Endothelial cell of hepatic sinusoid (primary cell): ENCODE data around the gene ETFBKMT.
"Not testable (repeated sequence)": the region's sequence is repeated elsewhere in the genome, so short reads cannot be mapped to it uniquely, and the experiment has no call there.

ENCODE experiments used
- in situ Hi-C: cut with HindIII; loops from 2 replicates; pipeline ENCODE4 v1.10.0; 2017; ENCODE audit warnings: low sequenced_read_pairs

ETFBKMT gene

GRCh38 chr12:31714406-31715271 lies 55.2 kb downstream of the ETFBKMT start:
- in situ Hi-C loops = no loop called here

DNA sequence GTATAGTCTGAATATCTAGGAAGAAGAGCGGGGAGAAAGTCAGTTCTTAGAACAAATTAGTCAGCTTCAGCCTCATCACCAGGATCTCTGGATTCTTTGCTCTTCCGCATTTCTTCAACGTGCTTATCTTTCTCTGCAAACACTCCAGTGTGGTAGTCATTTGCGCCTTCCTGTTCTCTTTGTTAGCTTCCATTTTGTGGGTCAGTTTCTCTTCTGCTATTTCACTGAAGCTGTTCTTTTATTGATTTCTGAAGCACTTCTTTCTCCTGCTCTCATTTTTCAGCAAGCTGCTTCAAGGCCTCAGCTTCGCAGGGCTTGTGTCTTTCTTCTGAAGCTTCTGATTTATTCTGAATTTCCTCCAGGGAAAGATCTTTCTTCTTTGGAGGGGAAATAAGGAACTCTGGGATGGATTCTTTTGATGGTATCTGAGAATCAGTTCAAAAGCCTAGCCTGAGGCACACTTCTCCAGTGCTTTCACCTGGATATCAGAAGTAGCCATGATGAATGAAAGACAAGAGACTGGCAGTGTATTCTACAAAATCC lies 55.9 kb downstream of the ETFBKMT start:
- in situ Hi-C loops = no loop called here

- in situ Hi-C loops = not testable (repeated sequence)
Measured at GRCh38 chr12:31716998-31717397, 57.5 kb downstream of the ETFBKMT start.

DNA sequence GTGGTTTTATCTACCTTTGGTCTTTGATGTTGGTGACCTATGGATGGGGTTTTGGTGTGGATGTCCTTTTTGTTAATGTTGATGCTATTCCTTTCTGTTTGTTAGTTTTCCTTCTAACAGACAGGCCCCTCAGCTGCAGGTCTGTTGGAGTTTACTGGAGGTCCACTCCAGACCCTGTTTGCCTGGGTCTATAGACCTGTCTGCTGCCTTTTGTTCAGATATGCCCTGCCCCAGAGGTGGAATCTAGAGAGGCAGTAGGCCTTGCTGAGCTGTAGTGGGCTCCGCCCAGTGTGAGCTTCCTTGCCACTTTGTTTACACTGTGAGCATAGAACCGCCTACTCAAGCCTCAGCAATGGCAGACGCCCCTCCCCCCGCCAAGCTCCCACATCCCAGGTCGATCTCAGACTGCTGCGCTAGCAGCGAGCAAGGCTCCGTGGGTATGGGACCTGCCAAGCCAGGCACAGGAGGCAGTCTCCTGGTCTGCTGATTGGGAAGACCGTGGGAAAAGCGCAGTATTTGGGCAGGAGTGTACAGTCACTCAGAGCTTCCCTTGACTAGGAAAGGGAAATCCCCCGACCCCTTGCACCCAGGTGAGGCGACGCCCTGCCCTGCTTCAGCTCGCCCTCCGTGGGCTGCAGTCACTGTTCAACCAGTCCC lies 59.2 kb downstream of the ETFBKMT start:
- in situ Hi-C loops = not testable (repeated sequence)

DNA sequence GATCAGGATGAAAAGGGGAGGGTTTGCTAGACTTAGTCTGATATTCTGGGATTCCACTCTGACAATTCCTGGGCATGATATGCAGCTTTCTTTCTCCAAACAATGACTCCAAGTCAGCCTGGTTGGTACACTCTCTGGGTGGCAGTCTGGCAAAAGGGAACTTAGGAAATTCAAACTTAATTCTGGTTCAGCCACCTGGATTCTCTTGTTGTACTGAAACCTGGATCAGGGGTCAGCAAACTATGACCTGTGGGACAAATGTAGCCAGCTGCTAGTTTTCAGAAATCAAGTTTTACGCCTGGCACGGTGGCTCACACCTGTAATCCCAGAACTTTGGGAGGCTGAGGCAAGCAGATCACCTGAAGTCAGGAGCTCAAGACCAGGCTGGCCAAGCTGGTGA lies 63.1 kb downstream of the ETFBKMT start:
- in situ Hi-C loops = no loop called here
